Mucosa of descending colon (tissue), 3 donors: Measurements from ENCODE around the gene MPRIP. TPM values are rescaled to one million over a fixed set of nuclear protein-coding genes. Genes with fewer than 3 reads are reported as not detected.

Experiments
- ATAC-seq: fragments of 200-7000 bp; cut with Tn5 transposase; one replicate; pipeline ENCODE4 v1.9.1; 2020; ENCODE audit warnings: mild to moderate bottlenecking, moderate library complexity
- DNase-seq, 3 donors: peaks; one replicate each; pipeline ENCODE4 v3.0.0-alpha.2; 2020
- H3K36me3 ChIP-seq: fragments of 200-600 bp; one replicate; pipeline ENCODE4 v1.8.0; 2021; ENCODE audit warnings: low read depth, mild to moderate bottlenecking
- H3K4me1 ChIP-seq: fragments of 200-600 bp; one replicate; pipeline ENCODE4 v1.8.0; 2021; ENCODE audit warnings: low read depth, mild to moderate bottlenecking
- H3K4me3 ChIP-seq: fragments of 200-600 bp; one replicate; pipeline ENCODE4 v1.8.0; 2021; ENCODE audit warnings: mild to moderate bottlenecking
- H3K9me3 ChIP-seq: fragments of 200-600 bp; one replicate; pipeline ENCODE4 v1.8.0; 2021; ENCODE audit warnings: mild to moderate bottlenecking
- CTCF ChIP-seq: fragments of 200-600 bp; IDR thresholded peaks from one replicate; pipeline ENCODE4 v1.8.0; 2022; ENCODE audit warnings: antibody characterized with exemption, mild to moderate bottlenecking
- intact Hi-C, 2 donors: fragments of 100-400 bp; cut with DNase I in 1 of 2; cut with micrococcal nuclease in 1 of 2; formaldehyde crosslinking; loops; one replicate each; pipeline versions ENCODE4 v1.11.0 to v1.11.1; 2022; cut with DNase I, micrococcal nuclease
- total RNA-seq, 3 donors: library from RNA; stranded (reverse); fragmentation: NEBNext Ultra II Directional in 2 of 3; extraction: Animal tissue kit (Norgen Biotek cat#: 25700) in 2 of 3; gene quantifications; one replicate each; pipeline versions ENCODE4 v1.2.1 to v1.2.4, GENCODE V29; 2021 to 2023
- donor health status: DM: no; HTN: no; CAD: no; lungs with moderate emphysema.
- donor health status: DM: no; HTN: no; CAD: no.
- donor health status: DM: no; HTN: yes; CAD: no.

MPRIP gene
- total RNA-seq, 3 donors from 2014 or later, result 150 to 249 (median 231) TPM

GRCh38 chr17:17034496-17035075, 7.7 kb upstream of the MPRIP start:
- H3K4me3 ChIP-seq, result no peak overlapping the region
- intact Hi-C loops, result no loop called here
- TF ChIP-seq CTCF, result no peak
- DNase-seq (no peak), ATAC-seq (no peak)
- peaks cover 3% of the 10 kb centered on the region for H3K4me1 ChIP-seq
- no peaks in the 10 kb centered on the region for H3K36me3 ChIP-seq
- H3K9me3 ChIP-seq, result no peaks in the 10 kb centered on the region

GRCh38 chr17:17035490-17035889, 6.8 kb upstream of the MPRIP start:
- Histone ChIP-seq H3K4me3 (no peak overlapping the region), H3K4me1 (peaks cover 3% of the 10 kb centered on the region), H3K36me3 (no peaks in the 10 kb centered on the region), H3K9me3 (no peaks in the 10 kb centered on the region)
- intact Hi-C loops, result no loop called here
- no peak for TF ChIP-seq CTCF
- DNase-seq (peak in 2 of 3 donors; percentile 11 to 28), ATAC-seq (no peak)

GRCh38 chr17:17035920-17036523, 6.2 kb upstream of the MPRIP start:
- Histone ChIP-seq H3K4me1 (peaks cover 3% of the 10 kb centered on the region), H3K4me3 (no peak overlapping the region), H3K36me3 (no peaks in the 10 kb centered on the region), H3K9me3 (no peaks in the 10 kb centered on the region)
- ATAC-seq, result no peak
- peak in 1 of 3 donors; percentile 9 for DNase-seq
- TF ChIP-seq CTCF, result no peak
- intact Hi-C loops, result no loop called here

GRCh38 chr17:17036524-17036998, 5.7 kb upstream of the MPRIP start:
- no peak overlapping the region for H3K4me3 ChIP-seq
- peak; percentile 14 for ATAC-seq
- intact Hi-C loops, result no loop called here

GRCh38 chr17:17039911-17040310, 2.3 kb upstream of the MPRIP start:
- TF ChIP-seq CTCF, result no peak
- DNase-seq (no peak), ATAC-seq (no peak)

More at GRCh38 chr17:17036524-17036998, 5.7 kb upstream of the MPRIP start:
- no peak for TF ChIP-seq CTCF
- Histone ChIP-seq H3K9me3 (no peaks in the 10 kb centered on the region), H3K36me3 (no peaks in the 10 kb centered on the region), H3K4me1 (peaks cover 9% of the 10 kb centered on the region)
- DNase-seq, result no peak

More at GRCh38 chr17:17039911-17040310, 2.3 kb upstream of the MPRIP start:
- intact Hi-C loops, result no loop called here
- H3K4me3 ChIP-seq, result no peak overlapping the region
- no peaks in the 10 kb centered on the region for H3K36me3 ChIP-seq
- H3K4me1 ChIP-seq, result peaks cover 22% of the 10 kb centered on the region
- no peaks in the 10 kb centered on the region for H3K9me3 ChIP-seq
